ENCODE data around the gene ALPP.
"Not testable (repeated sequence)": the region's sequence is repeated elsewhere in the genome, so short reads cannot be mapped to it uniquely, and the experiment has no call there.

ALPP gene

GRCh38 chr2:232378735-232379151, at the start of gene ALPP:
TSS of gene ALPP (plus strand) at chr2:232378751. CDS start at chr2:232378803, 52 bp downstream.
- DNase-seq (ENCODE audit: low spot score), result not testable (repeated sequence)

GRCh38 chr2:232329716-232330067, 48.9 kb upstream of the ALPP start:
- DNase-seq (ENCODE audit: low spot score), result no peak

- no peak for DNase-seq (ENCODE audit: low spot score)
These were observed 48.2 kb upstream of the ALPP start for GRCh38 chr2:232330068-232330999.

GRCh38 chr2:232331061-232331460, 47.5 kb upstream of the ALPP start:
- not testable (repeated sequence) for DNase-seq (ENCODE audit: low spot score)

GRCh38 chr2:232331641-232332040, 46.9 kb upstream of the ALPP start:
- DNase-seq (ENCODE audit: low spot score), result not testable (repeated sequence)

GRCh38 chr2:232332244-232332939, 46.2 kb upstream of the ALPP start:
- not testable (repeated sequence) for DNase-seq (ENCODE audit: low spot score)

GRCh38 chr2:232332940-232333259, 45.7 kb upstream of the ALPP start:
- DNase-seq (ENCODE audit: low spot score), result no peak

- no peak for DNase-seq (ENCODE audit: low spot score)
These were observed 45.0 kb upstream of the ALPP start for GRCh38 chr2:232333361-232334135.

GRCh38 chr2:232334136-232334884, 44.2 kb upstream of the ALPP start:
- DNase-seq (ENCODE audit: low spot score), result not testable (repeated sequence)

GRCh38 chr2:232334885-232335205, 43.7 kb upstream of the ALPP start:
- DNase-seq (ENCODE audit: low spot score), result not testable (repeated sequence)

GRCh38 chr2:232335206-232335858, 43.2 kb upstream of the ALPP start:
- DNase-seq (ENCODE audit: low spot score), result not testable (repeated sequence)

GRCh38 chr2:232335859-232336215, 42.7 kb upstream of the ALPP start:
- no peak for DNase-seq (ENCODE audit: low spot score)

GRCh38 chr2:232336241-232336736, 42.3 kb upstream of the ALPP start:
- no peak for DNase-seq (ENCODE audit: low spot score)

- no peak for DNase-seq (ENCODE audit: low spot score)
These were observed 41.4 kb upstream of the ALPP start for GRCh38 chr2:232336981-232337720.

GRCh38 chr2:232338094-232338758, 40.3 kb upstream of the ALPP start:
- not testable (repeated sequence) for DNase-seq (ENCODE audit: low spot score)

GRCh38 chr2:232338759-232339106, 39.8 kb upstream of the ALPP start:
- DNase-seq (ENCODE audit: low spot score), result no peak

GRCh38 chr2:232339121-232340081, 39.1 kb upstream of the ALPP start:
- no peak for DNase-seq (ENCODE audit: low spot score)

GRCh38 chr2:232340171-232340935, 38.2 kb upstream of the ALPP start:
- DNase-seq (ENCODE audit: low spot score), result no peak

All from pons (tissue), 1 donor.